Measurements from ENCODE around the gene TAPBP.

The TAPBP gene

GRCh38 chr6:33333666-33334065, 19.8 kb upstream of the TAPBP start:
- no peak for TF ChIP-seq TEAD4 (IDR thresholded peaks at IDR 0.05)
- TF ChIP-seq, protein P1, sequence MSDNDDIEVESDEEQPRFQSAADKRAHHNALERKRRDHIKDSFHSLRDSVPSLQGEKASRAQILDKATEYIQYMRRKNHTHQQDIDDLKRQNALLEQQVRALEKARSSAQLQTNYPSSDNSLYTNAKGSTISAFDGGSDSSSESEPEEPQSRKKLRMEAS (IDR thresholded peaks at IDR 0.05): no peak
- no peak for TF ChIP-seq TAF1 (IDR thresholded peaks at IDR 0.05; ENCODE audit: low read depth)
- no peak for TF ChIP-seq EGR1 (IDR thresholded peaks at IDR 0.05)
- TF ChIP-seq EP300 (IDR thresholded peaks at IDR 0.05; ENCODE audit: borderline replicate concordance): no peak
- TF ChIP-seq YY1 (IDR thresholded peaks at IDR 0.05; ENCODE audit: low read depth): no peak
- no peak for TF ChIP-seq NFIC (IDR thresholded peaks at IDR 0.05)
- no peak for TF ChIP-seq REST (IDR thresholded peaks at IDR 0.05; ENCODE audit: low read depth)
- TF ChIP-seq RAD21 (IDR thresholded peaks at IDR 0.05; ENCODE audit: low read depth): no peak
- TF ChIP-seq CREB1 (IDR thresholded peaks at IDR 0.05; ENCODE audit: low read depth): no peak
- no peak for TF ChIP-seq TCF12 (IDR thresholded peaks at IDR 0.05; ENCODE audit: low read depth)
- TF ChIP-seq, protein P2, sequence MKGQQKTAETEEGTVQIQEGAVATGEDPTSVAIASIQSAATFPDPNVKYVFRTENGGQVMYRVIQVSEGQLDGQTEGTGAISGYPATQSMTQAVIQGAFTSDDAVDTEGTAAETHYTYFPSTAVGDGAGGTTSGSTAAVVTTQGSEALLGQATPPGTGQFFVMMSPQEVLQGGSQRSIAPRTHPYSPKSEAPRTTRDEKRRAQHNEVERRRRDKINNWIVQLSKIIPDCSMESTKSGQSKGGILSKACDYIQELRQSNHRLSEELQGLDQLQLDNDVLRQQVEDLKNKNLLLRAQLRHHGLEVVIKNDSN (IDR thresholded peaks at IDR 0.05): no peak
- TF ChIP-seq ZBTB7A (IDR thresholded peaks at IDR 0.05; ENCODE audit: low read depth): no peak
- no peak for TF ChIP-seq FOXM1 (IDR thresholded peaks at IDR 0.05; ENCODE audit: borderline replicate concordance, low read depth)
- TF ChIP-seq CEBPB (IDR thresholded peaks at IDR 0.05): no peak

DNA sequence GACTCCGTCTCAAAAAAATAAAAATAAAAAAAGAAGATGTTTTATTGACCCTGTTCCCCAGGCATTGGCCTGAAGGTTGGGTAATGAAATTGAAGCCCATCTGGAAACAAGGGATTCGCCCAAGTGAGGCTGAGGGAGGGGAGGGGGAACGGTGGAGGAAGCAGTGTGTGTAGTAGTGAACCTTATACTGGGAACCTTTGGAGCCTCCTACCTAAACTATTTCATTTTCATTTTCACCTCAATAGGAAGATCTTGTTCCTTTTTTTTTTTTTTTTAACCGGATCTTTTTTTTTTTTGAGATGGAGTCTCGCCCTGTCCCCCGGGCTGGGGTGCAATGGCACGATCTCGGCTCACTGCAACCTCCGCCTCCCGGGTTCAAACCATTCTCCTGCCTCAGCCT, 16.9 kb upstream of the TAPBP start:
- TF ChIP-seq ZBTB7A (IDR thresholded peaks at IDR 0.05; ENCODE audit: low read depth): no peak
- no peak for TF ChIP-seq TCF12 (IDR thresholded peaks at IDR 0.05; ENCODE audit: low read depth)
- TF ChIP-seq TAF1 (IDR thresholded peaks at IDR 0.05; ENCODE audit: low read depth): no peak

DNA sequence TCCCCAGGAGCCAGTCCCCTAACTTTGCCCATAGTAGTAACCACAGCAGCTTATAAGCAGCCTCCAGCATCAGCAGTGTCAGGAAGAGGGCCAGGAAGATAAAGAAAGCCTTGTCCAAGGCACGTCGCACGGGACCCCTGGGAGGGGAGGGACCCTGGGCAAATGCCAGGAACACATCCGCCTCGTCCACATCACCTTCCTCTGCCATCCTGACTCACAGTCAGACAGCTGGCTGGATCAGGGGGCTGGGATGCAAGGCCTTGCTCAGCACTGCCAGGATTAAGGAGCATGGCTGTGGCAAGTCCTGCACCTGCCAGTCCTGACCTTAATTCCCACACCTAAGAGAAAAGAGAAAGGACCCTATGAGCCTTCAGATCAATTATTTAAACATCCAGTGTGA, 15.2 kb upstream of the TAPBP start:
- TF ChIP-seq EP300 (IDR thresholded peaks at IDR 0.05; ENCODE audit: borderline replicate concordance): no peak
- TF ChIP-seq, protein P1 (IDR thresholded peaks at IDR 0.05): no peak
- TF ChIP-seq TCF12 (IDR thresholded peaks at IDR 0.05; ENCODE audit: low read depth): no peak

DNA sequence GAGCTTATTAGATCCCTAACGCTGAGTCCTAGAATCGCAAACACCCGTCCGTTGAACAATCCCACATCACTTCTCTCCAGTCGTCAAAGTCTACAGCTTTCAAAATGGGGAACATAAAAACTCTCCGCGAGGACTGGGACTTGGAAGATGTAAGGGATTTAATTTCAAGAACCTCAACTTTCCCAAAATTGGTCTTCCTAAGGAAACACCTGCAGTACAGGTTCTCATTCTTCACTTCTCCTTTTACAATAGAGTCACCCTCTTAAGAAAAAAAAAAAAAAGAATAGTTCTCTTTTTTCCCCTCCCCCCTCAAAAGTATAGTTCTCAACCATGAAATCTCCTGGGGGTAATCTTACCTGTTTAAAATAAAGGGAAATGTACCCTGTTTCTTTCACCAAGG, 10.2 kb upstream of the TAPBP start:
- TF ChIP-seq TAF1 (IDR thresholded peaks at IDR 0.05; ENCODE audit: low read depth) (no peak), TCF12 (IDR thresholded peaks at IDR 0.05; ENCODE audit: low read depth) (no peak), EGR1 (IDR thresholded peaks at IDR 0.05) (no peak), CEBPB (IDR thresholded peaks at IDR 0.05) (no peak), FOXM1 (IDR thresholded peaks at IDR 0.05; ENCODE audit: borderline replicate concordance, low read depth) (no peak), RAD21 (IDR thresholded peaks at IDR 0.05; ENCODE audit: low read depth) (no peak), REST (IDR thresholded peaks at IDR 0.05; ENCODE audit: low read depth) (no peak)

- TF ChIP-seq, protein P1 (IDR thresholded peaks at IDR 0.05): 0 out of 2 replicates have a peak, but pooled peaks have one; percentile 9
- TF ChIP-seq REST (IDR thresholded peaks at IDR 0.05; ENCODE audit: low read depth) (peak; percentile 2; the same call in 1 of the 2 replicates), CEBPB (IDR thresholded peaks at IDR 0.05) (no peak)
Observed at GRCh38 chr6:33323623-33323948, 9.7 kb upstream of the TAPBP start.

GRCh38 chr6:33321227-33321626, 7.3 kb upstream of the TAPBP start:
- TF ChIP-seq, protein P1 (IDR thresholded peaks at IDR 0.05): no peak
- no peak for TF ChIP-seq CREB1 (IDR thresholded peaks at IDR 0.05; ENCODE audit: low read depth)
